HUES6 (cell line): ENCODE results near the gene C2orf69.

ENCODE experiments used
- H3K27ac ChIP-seq: 2 replicates; pipeline ENCODE4 v1.7.0; 2013; ENCODE audit warnings: low read depth, mild to moderate bottlenecking, low read length, inconsistent platforms
- H3K27me3 ChIP-seq: 2 replicates; pipeline ENCODE4 v1.6.1; 2013; ENCODE audit warnings: low read length; ENCODE audit not compliant: control insufficient read depth, insufficient read depth
- H3K36me3 ChIP-seq: 2 replicates; pipeline ENCODE4 v1.6.1; 2013; ENCODE audit warnings: low read length; ENCODE audit not compliant: control insufficient read depth, insufficient read depth
- H3K4me1 ChIP-seq: 2 replicates; pipeline ENCODE4 v1.6.1; 2013; ENCODE audit warnings: low read length; ENCODE audit not compliant: control insufficient read depth, insufficient read depth
- H3K4me3 ChIP-seq: 2 replicates; pipeline ENCODE4 v1.5.1; 2013; ENCODE audit warnings: low read depth, low read length
- H3K9ac ChIP-seq: one replicate; pipeline ENCODE4 v1.6.1; 2013; ENCODE audit warnings: mild to moderate bottlenecking, low read length
- H3K9me3 ChIP-seq: 2 replicates; pipeline ENCODE4 v1.6.1; 2013; ENCODE audit warnings: low read depth, low read length; ENCODE audit not compliant: control insufficient read depth, insufficient read depth

The C2orf69 gene

GRCh38 chr2:199966405-199966804, 55.3 kb downstream of the C2orf69 start:
- H3K4me3 ChIP-seq = no peak overlapping the region
- no peak overlapping the region for H3K9ac ChIP-seq
- peaks cover 49% of the 10 kb centered on the region for H3K36me3 ChIP-seq
- no peak overlapping the region for H3K27ac ChIP-seq
- no peaks in the 10 kb centered on the region for H3K27me3 ChIP-seq
- no peaks in the 10 kb centered on the region for H3K4me1 ChIP-seq
- no peaks in the 10 kb centered on the region for H3K9me3 ChIP-seq

GRCh38 chr2:199966976-199967375, 55.9 kb downstream of the C2orf69 start:
- no peak overlapping the region for H3K9ac ChIP-seq
- H3K27ac ChIP-seq = no peak overlapping the region
- H3K4me1 ChIP-seq = no peaks in the 10 kb centered on the region
- no peaks in the 10 kb centered on the region for H3K9me3 ChIP-seq
- H3K27me3 ChIP-seq = no peaks in the 10 kb centered on the region
- no peak overlapping the region for H3K4me3 ChIP-seq
- peaks cover 43% of the 10 kb centered on the region for H3K36me3 ChIP-seq

GRCh38 chr2:199968126-199968525, 57.0 kb downstream of the C2orf69 start:
- Histone ChIP-seq H3K4me1 (no peaks in the 10 kb centered on the region), H3K36me3 (peaks cover 33% of the 10 kb centered on the region), H3K27ac (no peak overlapping the region)

GRCh38 chr2:199972088-199972626, 61.1 kb downstream of the C2orf69 start:
- no peaks in the 10 kb centered on the region for H3K27me3 ChIP-seq
- no peaks in the 10 kb centered on the region for H3K4me1 ChIP-seq
- H3K36me3 ChIP-seq = peaks cover 3% of the 10 kb centered on the region; the same call in 1 of the 2 replicates
- no peaks in the 10 kb centered on the region for H3K9me3 ChIP-seq
- H3K4me3 ChIP-seq = no peak overlapping the region
- no peak overlapping the region for H3K9ac ChIP-seq
- H3K27ac ChIP-seq = no peak overlapping the region

More at GRCh38 chr2:199968126-199968525, 57.0 kb downstream of the C2orf69 start:
- H3K27me3 ChIP-seq = no peaks in the 10 kb centered on the region
- H3K4me3 ChIP-seq = no peak overlapping the region
- H3K9me3 ChIP-seq = no peaks in the 10 kb centered on the region
- H3K9ac ChIP-seq = no peak overlapping the region

- H3K4me1 ChIP-seq = peaks cover 5% of the 10 kb centered on the region; the same call in 1 of the 2 replicates
- no peak overlapping the region for H3K9ac ChIP-seq
- no peaks in the 10 kb centered on the region for H3K36me3 ChIP-seq
- no peaks in the 10 kb centered on the region for H3K27me3 ChIP-seq
- no peaks in the 10 kb centered on the region for H3K9me3 ChIP-seq
- no peak overlapping the region for H3K4me3 ChIP-seq
- H3K27ac ChIP-seq = no peak overlapping the region
Measured at GRCh38 chr2:199973703-199974102, 62.6 kb downstream of the C2orf69 start.

- no peaks in the 10 kb centered on the region for H3K27me3 ChIP-seq
- no peak overlapping the region for H3K9ac ChIP-seq
- no peak overlapping the region for H3K4me3 ChIP-seq
- H3K27ac ChIP-seq = no peak overlapping the region
- H3K9me3 ChIP-seq = no peaks in the 10 kb centered on the region
- peaks cover 12% of the 10 kb centered on the region for H3K4me1 ChIP-seq
- H3K36me3 ChIP-seq = no peaks in the 10 kb centered on the region
Measured at GRCh38 chr2:199975273-199975895, 64.3 kb downstream of the C2orf69 start.
